Measurements from ENCODE around the gene LDLRAD4.

Gene LDLRAD4

GRCh38 chr18:13219593-13220159, 1.1 kb downstream of the LDLRAD4 start:
- Histone ChIP-seq H3K9me3 (replicated peaks; ENCODE audit: low read length) (no peaks in the 10 kb centered on the region), H3K4me3 (ENCODE audit: low read length) (no peak overlapping the region), H3K27me3 (ENCODE audit: control insufficient read depth, insufficient read depth, low read length) (peaks cover 84% of the 10 kb centered on the region), H3K4me1 (ENCODE audit: control insufficient read depth, insufficient read depth, low read length) (no peaks in the 10 kb centered on the region), H3K9ac (ENCODE audit: low read depth, low read length) (no peak overlapping the region), H3K36me3 (ENCODE audit: insufficient read depth, low read length) (no peaks in the 10 kb centered on the region), H3K4me2 (ENCODE audit: low read length) (no peak overlapping the region)

- no peak overlapping the region for H3K4me3 ChIP-seq (ENCODE audit: low read length)
- no peaks in the 10 kb centered on the region for H3K9me3 ChIP-seq (replicated peaks; ENCODE audit: low read length)
- H3K36me3 ChIP-seq (ENCODE audit: insufficient read depth, low read length): no peaks in the 10 kb centered on the region
- H3K4me2 ChIP-seq (ENCODE audit: low read length): no peak overlapping the region
- no peak overlapping the region for H3K9ac ChIP-seq (ENCODE audit: low read depth, low read length)
- no peaks in the 10 kb centered on the region for H3K4me1 ChIP-seq (ENCODE audit: control insufficient read depth, insufficient read depth, low read length)
- peaks cover 83% of the 10 kb centered on the region for H3K27me3 ChIP-seq (ENCODE audit: control insufficient read depth, insufficient read depth, low read length)
Measured at GRCh38 chr18:13220361-13220991, 1.9 kb downstream of the LDLRAD4 start.

GRCh38 chr18:13221869-13222855, 3.6 kb downstream of the LDLRAD4 start:
- Histone ChIP-seq H3K4me3 (ENCODE audit: low read length) (no peak overlapping the region), H3K27me3 (ENCODE audit: control insufficient read depth, insufficient read depth, low read length) (peaks cover 67% of the 10 kb centered on the region), H3K36me3 (ENCODE audit: insufficient read depth, low read length) (no peaks in the 10 kb centered on the region), H3K9me3 (replicated peaks; ENCODE audit: low read length) (no peaks in the 10 kb centered on the region), H3K4me2 (ENCODE audit: low read length) (no peak overlapping the region), H3K4me1 (ENCODE audit: control insufficient read depth, insufficient read depth, low read length) (no peaks in the 10 kb centered on the region), H3K9ac (ENCODE audit: low read depth, low read length) (no peak overlapping the region)

- no peak overlapping the region for H3K9ac ChIP-seq (ENCODE audit: low read depth, low read length)
Measured at GRCh38 chr18:13222856-13223281, 4.3 kb downstream of the LDLRAD4 start.

GRCh38 chr18:13223311-13224143, 5.0 kb downstream of the LDLRAD4 start:
- Histone ChIP-seq H3K9ac (ENCODE audit: low read depth, low read length) (no peak overlapping the region), H3K9me3 (replicated peaks; ENCODE audit: low read length) (no peaks in the 10 kb centered on the region), H3K4me2 (ENCODE audit: low read length) (no peak overlapping the region), H3K4me1 (ENCODE audit: control insufficient read depth, insufficient read depth, low read length) (no peaks in the 10 kb centered on the region), H3K4me3 (ENCODE audit: low read length) (no peak overlapping the region), H3K36me3 (ENCODE audit: insufficient read depth, low read length) (no peaks in the 10 kb centered on the region), H3K27me3 (ENCODE audit: control insufficient read depth, insufficient read depth, low read length) (peaks cover 61% of the 10 kb centered on the region)

More at GRCh38 chr18:13222856-13223281, 4.3 kb downstream of the LDLRAD4 start:
- H3K27me3 ChIP-seq (ENCODE audit: control insufficient read depth, insufficient read depth, low read length): peaks cover 67% of the 10 kb centered on the region
- H3K9me3 ChIP-seq (replicated peaks; ENCODE audit: low read length): no peaks in the 10 kb centered on the region
- H3K4me2 ChIP-seq (ENCODE audit: low read length): no peak overlapping the region
- H3K4me1 ChIP-seq (ENCODE audit: control insufficient read depth, insufficient read depth, low read length): no peaks in the 10 kb centered on the region
- H3K4me3 ChIP-seq (ENCODE audit: low read length): no peak overlapping the region
- no peaks in the 10 kb centered on the region for H3K36me3 ChIP-seq (ENCODE audit: insufficient read depth, low read length)

GRCh38 chr18:13225261-13225660, 6.7 kb downstream of the LDLRAD4 start:
- Histone ChIP-seq H3K9ac (ENCODE audit: low read depth, low read length) (no peak overlapping the region), H3K9me3 (replicated peaks; ENCODE audit: low read length) (no peaks in the 10 kb centered on the region), H3K36me3 (ENCODE audit: insufficient read depth, low read length) (no peaks in the 10 kb centered on the region), H3K4me3 (ENCODE audit: low read length) (no peak overlapping the region), H3K4me1 (ENCODE audit: control insufficient read depth, insufficient read depth, low read length) (no peaks in the 10 kb centered on the region), H3K27me3 (ENCODE audit: control insufficient read depth, insufficient read depth, low read length) (peaks cover 43% of the 10 kb centered on the region), H3K4me2 (ENCODE audit: low read length) (no peak overlapping the region)

GRCh38 chr18:13226533-13227144, 8.1 kb downstream of the LDLRAD4 start:
- no peak overlapping the region for H3K9ac ChIP-seq (ENCODE audit: low read depth, low read length)
- H3K4me2 ChIP-seq (ENCODE audit: low read length): no peak overlapping the region
- no peaks in the 10 kb centered on the region for H3K9me3 ChIP-seq (replicated peaks; ENCODE audit: low read length)
- peaks cover 29% of the 10 kb centered on the region for H3K27me3 ChIP-seq (ENCODE audit: control insufficient read depth, insufficient read depth, low read length)
- no peaks in the 10 kb centered on the region for H3K4me1 ChIP-seq (ENCODE audit: control insufficient read depth, insufficient read depth, low read length)
- H3K4me3 ChIP-seq (ENCODE audit: low read length): no peak overlapping the region
- no peaks in the 10 kb centered on the region for H3K36me3 ChIP-seq (ENCODE audit: insufficient read depth, low read length)

GRCh38 chr18:13227910-13228309, 9.3 kb downstream of the LDLRAD4 start:
- H3K27me3 ChIP-seq (ENCODE audit: control insufficient read depth, insufficient read depth, low read length): peaks cover 23% of the 10 kb centered on the region
- H3K36me3 ChIP-seq (ENCODE audit: insufficient read depth, low read length): no peaks in the 10 kb centered on the region
- H3K4me3 ChIP-seq (ENCODE audit: low read length): no peak overlapping the region
- H3K4me1 ChIP-seq (ENCODE audit: control insufficient read depth, insufficient read depth, low read length): no peaks in the 10 kb centered on the region
- no peak overlapping the region for H3K9ac ChIP-seq (ENCODE audit: low read depth, low read length)
- no peak overlapping the region for H3K4me2 ChIP-seq (ENCODE audit: low read length)
- H3K9me3 ChIP-seq (replicated peaks; ENCODE audit: low read length): no peaks in the 10 kb centered on the region

- peaks cover 15% of the 10 kb centered on the region for H3K27me3 ChIP-seq (ENCODE audit: control insufficient read depth, insufficient read depth, low read length)
- no peaks in the 10 kb centered on the region for H3K36me3 ChIP-seq (ENCODE audit: insufficient read depth, low read length)
- no peak overlapping the region for H3K4me3 ChIP-seq (ENCODE audit: low read length)
- no peaks in the 10 kb centered on the region for H3K4me1 ChIP-seq (ENCODE audit: control insufficient read depth, insufficient read depth, low read length)
- H3K4me2 ChIP-seq (ENCODE audit: low read length): no peak overlapping the region
- H3K9me3 ChIP-seq (replicated peaks; ENCODE audit: low read length): no peaks in the 10 kb centered on the region
- no peak overlapping the region for H3K9ac ChIP-seq (ENCODE audit: low read depth, low read length)
Measured at GRCh38 chr18:13229001-13229671, 10.6 kb downstream of the LDLRAD4 start.

- H3K4me1 ChIP-seq (ENCODE audit: control insufficient read depth, insufficient read depth, low read length): no peaks in the 10 kb centered on the region
- H3K4me2 ChIP-seq (ENCODE audit: low read length): no peak overlapping the region
- H3K9me3 ChIP-seq (replicated peaks; ENCODE audit: low read length): no peaks in the 10 kb centered on the region
- no peak overlapping the region for H3K4me3 ChIP-seq (ENCODE audit: low read length)
- peaks cover 10% of the 10 kb centered on the region for H3K27me3 ChIP-seq (ENCODE audit: control insufficient read depth, insufficient read depth, low read length)
- no peaks in the 10 kb centered on the region for H3K36me3 ChIP-seq (ENCODE audit: insufficient read depth, low read length)
- no peak overlapping the region for H3K9ac ChIP-seq (ENCODE audit: low read depth, low read length)
Measured at GRCh38 chr18:13231151-13231550, 12.6 kb downstream of the LDLRAD4 start.

Data from skeletal muscle satellite cell (primary cell).